ENCODE results near the gene DAPK1.

Gene DAPK1

DNA sequence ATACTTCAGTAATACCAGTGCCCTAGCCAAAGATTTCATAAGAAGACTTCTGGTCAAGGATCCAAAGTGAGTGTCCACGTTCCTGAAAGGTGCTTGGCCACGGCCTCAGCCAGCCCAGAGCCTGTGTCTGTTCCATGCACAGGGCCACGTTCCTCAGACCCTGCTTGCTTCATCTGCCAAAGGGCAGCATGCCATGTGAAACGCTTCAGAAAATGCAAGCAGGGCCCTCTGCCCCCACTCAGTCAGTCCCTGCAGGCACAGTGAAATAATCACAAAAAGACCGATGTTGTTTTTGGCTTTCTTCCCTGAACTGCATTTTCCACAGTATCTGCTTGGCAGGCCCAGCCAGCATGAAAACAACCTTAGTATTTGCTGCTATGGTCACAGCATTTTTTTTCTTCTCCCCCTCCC is 142.7 kb downstream of the DAPK1 start:
- H3K4me3 ChIP-seq (ENCODE audit: low read depth, low read length), result no peak overlapping the region
- H3K36me3 ChIP-seq (ENCODE audit: control insufficient read depth in 2 of 2, insufficient read depth in 1 of 2, low read length in 2 of 2), result peaks cover 0 to 48% of the 10 kb centered on the region in 2 experiments; a peak in 1 of 3 replicates
- ChIA-PET POLR2A (no interaction called here), CTCF (no interaction called here)
- no peaks in the 10 kb centered on the region for H3K9me3 ChIP-seq (ENCODE audit: control insufficient read depth, insufficient read depth, low read depth, low read length)
- H3K4me1 ChIP-seq (ENCODE audit: control insufficient read depth, insufficient read depth, low read length), result peaks cover 13% of the 10 kb centered on the region
- peak overlapping the region; percentile 44; the same call in 1 of the 2 replicates for H3K27ac ChIP-seq (ENCODE audit: extremely low read depth, low read depth, low read length)
- TF ChIP-seq FEZF1 (tag by site-specific recombination; IDR thresholded peaks at IDR 0.05) (peak; percentile 79), PRDM6 (tag by site-specific recombination; IDR thresholded peaks at IDR 0.05) (peak; percentile 80), ZNF560 (tag by site-specific recombination; IDR thresholded peaks at IDR 0.05; ENCODE audit: borderline replicate concordance) (no peak), ZSCAN30 (tag by site-specific recombination; IDR thresholded peaks at IDR 0.05) (peak; percentile 100), IKZF3 (tag by site-specific recombination; IDR thresholded peaks at IDR 0.05) (peak; percentile 23; the same call in 1 of the 2 replicates), PRDM4 (tag by site-specific recombination; IDR thresholded peaks at IDR 0.05) (0 out of 2 replicates have a peak, but pooled peaks have one; percentile 31), ZBTB48 (tag by site-specific recombination; IDR thresholded peaks at IDR 0.05) (peak; percentile 57; the same call in 1 of the 2 replicates), ZNF692 (tag by site-specific recombination; IDR thresholded peaks at IDR 0.05) (0 out of 2 replicates have a peak, but pooled peaks have one; percentile 33), ZNF843 (tag by site-specific recombination; IDR thresholded peaks at IDR 0.05) (peak; percentile 36; the same call in 1 of the 2 replicates), MZF1 (tag by site-specific recombination; IDR thresholded peaks at IDR 0.05; ENCODE audit: borderline replicate concordance) (0 out of 2 replicates have a peak, but pooled peaks have one; percentile 64), ZNF169 (tag by site-specific recombination; IDR thresholded peaks at IDR 0.05) (no peak), MEIS1 (CRISPR knock-in tag; IDR thresholded peaks at IDR 0.05; ENCODE audit: borderline replicate concordance) (no peak), ZNF416 (tag by site-specific recombination; IDR thresholded peaks at IDR 0.05) (no peak), ZXDB (tag by site-specific recombination; IDR thresholded peaks at IDR 0.05) (peak; percentile 49; the same call in 1 of the 2 replicates)
- TF ChIP-seq, protein P1, sequence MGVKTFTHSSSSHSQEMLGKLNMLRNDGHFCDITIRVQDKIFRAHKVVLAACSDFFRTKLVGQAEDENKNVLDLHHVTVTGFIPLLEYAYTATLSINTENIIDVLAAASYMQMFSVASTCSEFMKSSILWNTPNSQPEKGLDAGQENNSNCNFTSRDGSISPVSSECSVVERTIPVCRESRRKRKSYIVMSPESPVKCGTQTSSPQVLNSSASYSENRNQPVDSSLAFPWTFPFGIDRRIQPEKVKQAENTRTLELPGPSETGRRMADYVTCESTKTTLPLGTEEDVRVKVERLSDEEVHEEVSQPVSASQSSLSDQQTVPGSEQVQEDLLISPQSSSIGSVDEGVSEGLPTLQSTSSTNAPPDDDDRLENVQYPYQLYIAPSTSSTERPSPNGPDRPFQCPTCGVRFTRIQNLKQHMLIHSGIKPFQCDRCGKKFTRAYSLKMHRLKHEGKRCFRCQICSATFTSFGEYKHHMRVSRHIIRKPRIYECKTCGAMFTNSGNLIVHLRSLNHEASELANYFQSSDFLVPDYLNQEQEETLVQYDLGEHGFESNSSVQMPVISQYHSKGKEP (tag by site-specific recombination; IDR thresholded peaks at IDR 0.05), result peak; percentile 98
- TF ChIP-seq, protein P2, sequence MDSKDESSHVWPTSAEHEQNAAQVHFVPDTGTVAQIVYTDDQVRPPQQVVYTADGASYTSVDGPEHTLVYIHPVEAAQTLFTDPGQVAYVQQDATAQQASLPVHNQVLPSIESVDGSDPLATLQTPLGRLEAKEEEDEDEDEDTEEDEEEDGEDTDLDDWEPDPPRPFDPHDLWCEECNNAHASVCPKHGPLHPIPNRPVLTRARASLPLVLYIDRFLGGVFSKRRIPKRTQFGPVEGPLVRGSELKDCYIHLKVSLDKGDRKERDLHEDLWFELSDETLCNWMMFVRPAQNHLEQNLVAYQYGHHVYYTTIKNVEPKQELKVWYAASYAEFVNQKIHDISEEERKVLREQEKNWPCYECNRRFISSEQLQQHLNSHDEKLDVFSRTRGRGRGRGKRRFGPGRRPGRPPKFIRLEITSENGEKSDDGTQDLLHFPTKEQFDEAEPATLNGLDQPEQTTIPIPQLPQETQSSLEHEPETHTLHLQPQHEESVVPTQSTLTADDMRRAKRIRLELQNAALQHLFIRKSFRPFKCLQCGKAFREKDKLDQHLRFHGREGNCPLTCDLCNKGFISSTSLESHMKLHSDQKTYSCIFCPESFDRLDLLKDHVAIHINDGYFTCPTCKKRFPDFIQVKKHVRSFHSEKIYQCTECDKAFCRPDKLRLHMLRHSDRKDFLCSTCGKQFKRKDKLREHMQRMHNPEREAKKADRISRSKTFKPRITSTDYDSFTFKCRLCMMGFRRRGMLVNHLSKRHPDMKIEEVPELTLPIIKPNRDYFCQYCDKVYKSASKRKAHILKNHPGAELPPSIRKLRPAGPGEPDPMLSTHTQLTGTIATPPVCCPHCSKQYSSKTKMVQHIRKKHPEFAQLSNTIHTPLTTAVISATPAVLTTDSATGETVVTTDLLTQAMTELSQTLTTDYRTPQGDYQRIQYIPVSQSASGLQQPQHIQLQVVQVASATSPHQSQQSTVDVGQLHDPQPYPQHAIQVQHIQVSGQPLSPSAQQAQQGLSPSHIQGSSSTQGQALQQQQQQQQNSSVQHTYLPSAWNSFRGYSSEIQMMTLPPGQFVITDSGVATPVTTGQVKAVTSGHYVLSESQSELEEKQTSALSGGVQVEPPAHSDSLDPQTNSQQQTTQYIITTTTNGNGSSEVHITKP (tag by site-specific recombination; IDR thresholded peaks at IDR 0.05), result no peak
- TF ChIP-seq, protein P3, sequence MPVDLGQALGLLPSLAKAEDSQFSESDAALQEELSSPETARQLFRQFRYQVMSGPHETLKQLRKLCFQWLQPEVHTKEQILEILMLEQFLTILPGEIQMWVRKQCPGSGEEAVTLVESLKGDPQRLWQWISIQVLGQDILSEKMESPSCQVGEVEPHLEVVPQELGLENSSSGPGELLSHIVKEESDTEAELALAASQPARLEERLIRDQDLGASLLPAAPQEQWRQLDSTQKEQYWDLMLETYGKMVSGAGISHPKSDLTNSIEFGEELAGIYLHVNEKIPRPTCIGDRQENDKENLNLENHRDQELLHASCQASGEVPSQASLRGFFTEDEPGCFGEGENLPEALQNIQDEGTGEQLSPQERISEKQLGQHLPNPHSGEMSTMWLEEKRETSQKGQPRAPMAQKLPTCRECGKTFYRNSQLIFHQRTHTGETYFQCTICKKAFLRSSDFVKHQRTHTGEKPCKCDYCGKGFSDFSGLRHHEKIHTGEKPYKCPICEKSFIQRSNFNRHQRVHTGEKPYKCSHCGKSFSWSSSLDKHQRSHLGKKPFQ (tag by site-specific recombination; IDR thresholded peaks at IDR 0.05), result no peak
- TF ChIP-seq, protein P4, sequence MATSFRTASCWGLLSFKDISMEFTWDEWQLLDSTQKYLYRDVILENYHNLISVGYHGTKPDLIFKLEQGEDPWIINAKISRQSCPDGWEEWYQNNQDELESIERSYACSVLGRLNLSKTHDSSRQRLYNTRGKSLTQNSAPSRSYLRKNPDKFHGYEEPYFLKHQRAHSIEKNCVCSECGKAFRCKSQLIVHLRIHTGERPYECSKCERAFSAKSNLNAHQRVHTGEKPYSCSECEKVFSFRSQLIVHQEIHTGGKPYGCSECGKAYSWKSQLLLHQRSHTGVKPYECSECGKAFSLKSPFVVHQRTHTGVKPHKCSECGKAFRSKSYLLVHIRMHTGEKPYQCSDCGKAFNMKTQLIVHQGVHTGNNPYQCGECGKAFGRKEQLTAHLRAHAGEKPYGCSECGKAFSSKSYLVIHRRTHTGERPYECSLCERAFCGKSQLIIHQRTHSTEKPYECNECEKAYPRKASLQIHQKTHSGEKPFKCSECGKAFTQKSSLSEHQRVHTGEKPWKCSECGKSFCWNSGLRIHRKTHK (tag by site-specific recombination; IDR thresholded peaks at IDR 0.05), result peak; percentile 66; the same call in 1 of the 2 replicates
